H1 (cell line): Measurements from ENCODE around the gene DHTKD1.

ENCODE experiments used
- CEBPB ChIP-seq: IDR thresholded peaks from 2 replicates; pipeline ENCODE4 v1.6.1; 2012; ENCODE audit warnings: low read depth, low read length
- CTCF ChIP-seq, 3 experiments: IDR thresholded peaks; 1 replicate in 2 of 3; 2 replicates in 1 of 3; pipeline versions ENCODE4 v1.5.1 to v1.6.1; 2011; ENCODE audit warnings: low read length in 3 of 3, mild to moderate bottlenecking in 3 of 3, inconsistent platforms in 2 of 3, low read depth in 1 of 3, moderate library complexity in 1 of 3; ENCODE audit not compliant: insufficient read depth in 1 of 3; ENCODE audit errors: control extremely low read depth in 1 of 3
- GABPA ChIP-seq: IDR thresholded peaks from 2 replicates; pipeline ENCODE4 v1.6.1; 2011; ENCODE audit warnings: mild to moderate bottlenecking, low read length, moderate library complexity, borderline replicate concordance; ENCODE audit not compliant: insufficient read depth
- JUN ChIP-seq: IDR thresholded peaks from 2 replicates; pipeline ENCODE4 v1.6.1; 2011; ENCODE audit warnings: low read depth, mild to moderate bottlenecking, improper control_type of control experiment, low read length
- POLR2A ChIP-seq, 2 experiments: IDR thresholded peaks; 1 replicate in 1 of 2; 2 replicates in 1 of 2; pipeline ENCODE4 v1.6.1; 2011; ENCODE audit warnings: low read depth in 2 of 2, low read length in 2 of 2, mild to moderate bottlenecking in 2 of 2; ENCODE audit errors: control extremely low read depth in 1 of 2
- RAD21 ChIP-seq, 2 experiments: IDR thresholded peaks in 1 of 2; conservative IDR thresholded peaks in 1 of 2; 2 replicates each; pipeline ENCODE4 v1.6.1; 2011; ENCODE audit warnings: low read depth in 2 of 2, low read length in 2 of 2, improper control_type of control experiment in 1 of 2, inconsistent platforms in 1 of 2, mild to moderate bottlenecking in 1 of 2, moderate library complexity in 1 of 2
- RFX5 ChIP-seq: IDR thresholded peaks from 2 replicates; pipeline ENCODE4 v1.6.1; 2011; ENCODE audit warnings: low read depth, low read length, improper control_type of control experiment, borderline replicate concordance
- SIRT6 ChIP-seq: IDR thresholded peaks from one replicate; pipeline ENCODE4 v1.7.1; 2012; ENCODE audit warnings: low read length, inconsistent platforms
- SP2 ChIP-seq: IDR thresholded peaks from 2 replicates; pipeline ENCODE4 v1.6.1; 2012; ENCODE audit warnings: mild to moderate bottlenecking, low read length, inconsistent platforms
- SUZ12 ChIP-seq: fragments of 200-600 bp; sonication (generic); IDR thresholded peaks from 2 replicates; pipeline ENCODE4 v1.6.1; 2012; ENCODE audit warnings: mild to moderate bottlenecking, inconsistent platforms, low read length, moderate library complexity, mixed read lengths
- TBP ChIP-seq: IDR thresholded peaks from 2 replicates; pipeline ENCODE4 v1.6.1; 2011; ENCODE audit warnings: low read depth, low read length, improper control_type of control experiment
- TCF12 ChIP-seq: IDR thresholded peaks from 2 replicates; pipeline ENCODE4 v1.6.1; 2011; ENCODE audit warnings: low read depth, mild to moderate bottlenecking, low read length

GRCh38 chr10:12150163-12150562, 81.4 kb downstream of the DHTKD1 start:
- TF ChIP-seq JUN: no peak
- TF ChIP-seq POLR2A (IDR thresholded peaks at IDR 0.05; ENCODE audit: control extremely low read depth in 1 of 2, low read depth in 2 of 2, low read length in 2 of 2): no peak
- TF ChIP-seq SIRT6: no peak
- TF ChIP-seq TCF12: no peak
- TF ChIP-seq CTCF (IDR thresholded peaks at IDR 0.05; ENCODE audit: control extremely low read depth in 1 of 3, insufficient read depth in 1 of 3, low read depth in 1 of 3, low read length in 3 of 3): no peak
- TF ChIP-seq TBP: no peak
- no peak for TF ChIP-seq CEBPB
- TF ChIP-seq GABPA: no peak
- no peak for TF ChIP-seq RAD21 (IDR thresholded peaks at IDR 0.05 in 1 of 2, conservative IDR thresholded peaks at IDR 0.05 in 1 of 2; ENCODE audit: low read depth in 2 of 2, low read length in 2 of 2)
- TF ChIP-seq RFX5: no peak
- TF ChIP-seq SUZ12: no peak
- TF ChIP-seq SP2: no peak
